Adrenal gland (tissue), 5 donors: Measurements from ENCODE around the gene ENC1.

Experiments
- POLR2A ChIP-seq, 2 donors: fragments of 450-650 bp; IDR thresholded peaks; one replicate each; pipeline ENCODE4 v1.6.1; 2017; ENCODE audit warnings: antibody characterized with exemption in 2 of 2, mild to moderate bottlenecking in 2 of 2, moderate library complexity in 1 of 2
- TF ChIP-seq, protein P1 (sequence below), 6 experiments: fragments of 450-650 bp in 4 of 6; fragments of 200-600 bp in 2 of 6; sonication (generic) in 1 of 6; IDR thresholded peaks; 1 replicate in 5 of 6; 2 replicates in 1 of 6; pipeline versions ENCODE4 v1.5.1 to v1.8.0; 2016 to 2021; ENCODE audit warnings: antibody characterized with exemption in 6 of 6, mild to moderate bottlenecking in 2 of 6, moderate library complexity in 1 of 6
- donor health status: DM: no; HTN: no; CAD: no.

GRCh38 chr5:74623748-74624408 lies 16.6 kb downstream of the ENC1 start:
- no peak for TF ChIP-seq POLR2A (IDR thresholded peaks at IDR 0.05)
- TF ChIP-seq, protein P1, sequence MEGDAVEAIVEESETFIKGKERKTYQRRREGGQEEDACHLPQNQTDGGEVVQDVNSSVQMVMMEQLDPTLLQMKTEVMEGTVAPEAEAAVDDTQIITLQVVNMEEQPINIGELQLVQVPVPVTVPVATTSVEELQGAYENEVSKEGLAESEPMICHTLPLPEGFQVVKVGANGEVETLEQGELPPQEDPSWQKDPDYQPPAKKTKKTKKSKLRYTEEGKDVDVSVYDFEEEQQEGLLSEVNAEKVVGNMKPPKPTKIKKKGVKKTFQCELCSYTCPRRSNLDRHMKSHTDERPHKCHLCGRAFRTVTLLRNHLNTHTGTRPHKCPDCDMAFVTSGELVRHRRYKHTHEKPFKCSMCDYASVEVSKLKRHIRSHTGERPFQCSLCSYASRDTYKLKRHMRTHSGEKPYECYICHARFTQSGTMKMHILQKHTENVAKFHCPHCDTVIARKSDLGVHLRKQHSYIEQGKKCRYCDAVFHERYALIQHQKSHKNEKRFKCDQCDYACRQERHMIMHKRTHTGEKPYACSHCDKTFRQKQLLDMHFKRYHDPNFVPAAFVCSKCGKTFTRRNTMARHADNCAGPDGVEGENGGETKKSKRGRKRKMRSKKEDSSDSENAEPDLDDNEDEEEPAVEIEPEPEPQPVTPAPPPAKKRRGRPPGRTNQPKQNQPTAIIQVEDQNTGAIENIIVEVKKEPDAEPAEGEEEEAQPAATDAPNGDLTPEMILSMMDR (IDR thresholded peaks at IDR 0.05): no peak
